Hematopoietic multipotent progenitor cell (in vitro differentiated cells): Measurements from ENCODE around the gene GCSAM. TPM values are rescaled to one million over a fixed set of nuclear protein-coding genes. Genes with fewer than 3 reads are reported as not detected.
"Not testable (repeated sequence)": the region's sequence is repeated elsewhere in the genome, so short reads cannot be mapped to it uniquely, and the experiment has no call there.

ENCODE experiments used
- DNase-seq, 3 donors: peaks; one replicate each; pipeline ENCODE4 v3.0.0-alpha.2; 2011 to 2015; ENCODE audit warnings: low read depth in 2 of 3, low spot score in 2 of 3
- small RNA-seq: library from RNA; depleted of rRNA; stranded (forward); fragments of <200 nt; gene quantifications from one replicate; pipeline ENCODE3, GENCODE V24; 2012
- total RNA-seq: library from RNA; depleted of rRNA; stranded (reverse); fragments of >200 nt; gene quantifications from one replicate; pipeline ENCODE4 v1.2.3, GENCODE V29; 2012

GCSAM gene
- total RNA-seq, 1 donor: 1.3 TPM

GRCh38 chr3:112074616-112075497 lies 58.2 kb downstream of the GCSAM start:
- DNase-seq: peak in 1 of 3 donors; percentile 20

- no peak for DNase-seq
These were observed 59.0 kb downstream of the GCSAM start for GRCh38 chr3:112074006-112074405.

GRCh38 chr3:112072387-112073060 lies 60.5 kb downstream of the GCSAM start:
- not testable (repeated sequence) for DNase-seq

Small RNA genes lying within 50 kb of the gene (small RNA-seq; reads per million reads assigned to genes)
- not detected for gene MIR567

Other genes with a start within 250 kb of the GCSAM start
- 29.6 TPM for gene ABHD10, start 154.2 kb downstream of the GCSAM start, total RNA-seq
- not detected for gene TAGLN3, start 134.3 kb downstream of the GCSAM start, total RNA-seq
- gene TMPRSS7, start 98.5 kb downstream of the GCSAM start, total RNA-seq: not detected
- 0.27 TPM for gene C3orf52, start 46.9 kb downstream of the GCSAM start, total RNA-seq
- gene SLC9C1, start 161.0 kb upstream of the GCSAM start, total RNA-seq: 0.54 TPM
- gene CD200, start 199.9 kb upstream of the GCSAM start, total RNA-seq: 12.1 TPM